Activated CD8-positive, alpha-beta memory T cell treated with anti-CD3 and anti-CD28 coated beads for 4 hours (primary cell): ENCODE results near the gene SGCE.

Experiments used
- DNase-seq, 2 donors: peaks; one replicate each; pipeline ENCODE4 v3.0.0-alpha.2; 2020; ENCODE audit warnings: low read depth in 2 of 2

SGCE gene

GRCh38 chr7:94623820-94624219, 32.1 kb downstream of the SGCE start:
- DNase-seq = no peak

- DNase-seq = no peak
Observed at GRCh38 chr7:94621120-94621519, 34.8 kb downstream of the SGCE start.

- peak in 1 of 2 donors; percentile 4 for DNase-seq
Observed at GRCh38 chr7:94620703-94621118, 35.2 kb downstream of the SGCE start.

- no peak for DNase-seq
Observed at GRCh38 chr7:94618126-94618525, 37.8 kb downstream of the SGCE start.

GRCh38 chr7:94616855-94617254, 39.1 kb downstream of the SGCE start:
- no peak for DNase-seq

GRCh38 chr7:94615666-94616065, 40.3 kb downstream of the SGCE start:
- no peak for DNase-seq

GRCh38 chr7:94612661-94613060, 43.3 kb downstream of the SGCE start:
- no peak for DNase-seq

GRCh38 chr7:94612253-94612652, 43.7 kb downstream of the SGCE start:
- no peak for DNase-seq

- DNase-seq = no peak
Observed at GRCh38 chr7:94609561-94609960, 46.4 kb downstream of the SGCE start.

- DNase-seq = no peak
Observed at GRCh38 chr7:94605031-94605430, 50.9 kb downstream of the SGCE start.

- DNase-seq = no peak
Observed at GRCh38 chr7:94602181-94602580, 53.8 kb downstream of the SGCE start.

GRCh38 chr7:94600267-94600666, 55.7 kb downstream of the SGCE start:
- no peak for DNase-seq

GRCh38 chr7:94595717-94596116, 60.2 kb downstream of the SGCE start:
- DNase-seq = no peak

GRCh38 chr7:94594882-94595281, 61.1 kb downstream of the SGCE start:
- DNase-seq = no peak

- no peak for DNase-seq
Observed at GRCh38 chr7:94591176-94591575, 64.8 kb downstream of the SGCE start.

GRCh38 chr7:94590526-94591162, 65.3 kb downstream of the SGCE start:
- DNase-seq = no peak

GRCh38 chr7:94588075-94588474, 67.9 kb downstream of the SGCE start:
- DNase-seq = no peak

GRCh38 chr7:94584113-94584512, 71.8 kb downstream of the SGCE start:
- no peak for DNase-seq

- no peak for DNase-seq
Observed at GRCh38 chr7:94580601-94581000, 75.3 kb downstream of the SGCE start.

- no peak for DNase-seq
Observed at GRCh38 chr7:94579470-94579869, 76.5 kb downstream of the SGCE start.

- DNase-seq = no peak
Observed at GRCh38 chr7:94578614-94579013, 77.3 kb downstream of the SGCE start.

GRCh38 chr7:94577357-94577756, 78.6 kb downstream of the SGCE start:
- DNase-seq = no peak

- DNase-seq = no peak
Observed at GRCh38 chr7:94576316-94576715, 79.6 kb downstream of the SGCE start.

- no peak for DNase-seq
Observed at GRCh38 chr7:94575646-94576045, 80.3 kb downstream of the SGCE start.
